ENCODE data around the gene HOXD11. TPM values are rescaled to one million over a fixed set of nuclear protein-coding genes. Genes with fewer than 3 reads are reported as not detected.

HOXD11 gene
- total RNA-seq, 2 donors from 2014 or later, result 0.25 to 1.6 TPM

DNA sequence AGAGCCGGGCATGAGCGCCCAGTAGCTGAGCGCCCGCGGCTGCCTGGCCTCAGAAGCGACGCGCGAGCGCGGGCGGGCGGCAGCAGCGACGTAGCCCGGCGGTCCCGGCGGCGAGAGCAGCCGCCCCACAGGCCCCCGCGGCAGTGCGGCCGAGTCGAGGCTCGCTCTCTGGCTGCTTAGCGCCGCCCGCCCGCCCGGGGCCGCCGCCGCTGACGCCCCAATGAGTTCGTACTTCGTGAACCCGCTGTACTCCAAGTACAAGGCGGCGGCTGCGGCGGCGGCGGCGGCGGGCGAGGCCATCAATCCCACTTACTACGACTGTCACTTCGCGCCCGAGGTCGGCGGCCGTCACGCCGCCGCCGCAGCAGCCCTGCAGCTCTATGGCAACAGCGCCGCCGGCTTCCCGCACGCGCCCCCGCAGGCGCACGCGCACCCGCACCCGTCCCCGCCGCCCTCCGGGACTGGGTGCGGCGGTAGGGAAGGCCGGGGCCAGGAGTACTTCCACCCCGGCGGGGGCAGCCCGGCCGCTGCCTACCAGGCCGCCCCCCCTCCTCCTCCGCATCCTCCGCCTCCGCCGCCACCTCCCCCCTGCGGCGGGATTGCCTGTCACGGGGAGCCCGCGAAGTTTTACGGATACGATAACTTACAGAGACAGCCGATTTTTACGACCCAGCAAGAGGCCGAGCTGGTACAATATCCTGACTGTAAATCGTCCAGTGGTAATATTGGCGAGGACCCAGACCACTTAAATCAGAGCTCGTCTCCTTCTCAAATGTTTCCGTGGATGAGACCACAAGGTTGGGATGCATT, 23.3 kb downstream of the HOXD11 start:
- no peaks in the 10 kb centered on the region for H3K9me3 ChIP-seq
- H3K9ac ChIP-seq (ENCODE audit: low read depth in 2 of 2, low read length in 2 of 2), result peak overlapping the region; percentile 63 to 70

DNA sequence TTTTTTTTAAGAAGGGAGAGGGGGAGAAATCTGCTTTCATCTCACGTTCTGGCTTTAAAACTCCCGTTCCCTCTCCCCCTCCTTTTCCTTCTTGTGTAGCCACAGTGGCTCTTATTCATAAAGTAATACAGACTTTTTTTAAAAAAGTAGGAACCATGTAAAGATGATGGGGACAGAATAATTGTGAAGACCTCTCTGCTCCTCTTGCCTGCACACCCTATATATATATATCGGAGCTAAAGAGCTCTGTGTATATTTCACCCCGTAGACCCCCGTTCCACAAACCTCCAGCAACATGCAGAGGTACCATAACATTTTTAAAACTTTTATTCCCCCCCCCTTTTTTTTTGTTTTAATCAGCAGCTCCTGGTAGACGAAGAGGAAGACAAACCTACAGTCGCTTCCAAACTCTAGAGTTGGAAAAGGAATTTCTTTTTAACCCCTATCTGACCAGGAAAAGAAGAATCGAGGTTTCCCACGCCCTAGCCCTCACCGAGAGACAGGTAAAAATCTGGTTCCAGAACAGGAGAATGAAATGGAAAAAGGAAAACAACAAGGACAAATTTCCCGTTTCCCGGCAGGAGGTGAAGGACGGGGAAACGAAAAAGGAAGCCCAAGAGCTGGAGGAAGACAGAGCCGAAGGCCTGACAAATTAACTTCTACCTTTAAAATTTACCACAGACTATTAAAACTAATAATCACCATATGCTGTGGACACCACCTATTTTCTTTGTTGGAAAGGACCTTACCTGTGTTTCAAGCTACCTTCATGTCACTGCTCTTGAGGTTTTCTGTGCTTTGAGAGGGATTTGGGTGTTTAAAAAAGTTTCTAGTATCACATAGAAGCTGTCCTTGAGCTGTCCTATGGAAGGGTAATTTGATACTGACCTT, 24.1 kb downstream of the HOXD11 start:
- Histone ChIP-seq H3K27ac (peak overlapping the region; percentile 75), H3K4me3 (peak overlapping the region; percentile 41), H3K9me3 (no peaks in the 10 kb centered on the region), H3K9ac (ENCODE audit: low read depth in 2 of 2, low read length in 2 of 2) (peak overlapping the region; percentile 36 to 63), H3K4me1 (no peaks in the 10 kb centered on the region), H3K27me3 (peaks cover 29% of the 10 kb centered on the region), H3K36me3 (no peaks in the 10 kb centered on the region)
- intact Hi-C loops (cut with DNase I), result no loop called here
- TF ChIP-seq, protein P1, sequence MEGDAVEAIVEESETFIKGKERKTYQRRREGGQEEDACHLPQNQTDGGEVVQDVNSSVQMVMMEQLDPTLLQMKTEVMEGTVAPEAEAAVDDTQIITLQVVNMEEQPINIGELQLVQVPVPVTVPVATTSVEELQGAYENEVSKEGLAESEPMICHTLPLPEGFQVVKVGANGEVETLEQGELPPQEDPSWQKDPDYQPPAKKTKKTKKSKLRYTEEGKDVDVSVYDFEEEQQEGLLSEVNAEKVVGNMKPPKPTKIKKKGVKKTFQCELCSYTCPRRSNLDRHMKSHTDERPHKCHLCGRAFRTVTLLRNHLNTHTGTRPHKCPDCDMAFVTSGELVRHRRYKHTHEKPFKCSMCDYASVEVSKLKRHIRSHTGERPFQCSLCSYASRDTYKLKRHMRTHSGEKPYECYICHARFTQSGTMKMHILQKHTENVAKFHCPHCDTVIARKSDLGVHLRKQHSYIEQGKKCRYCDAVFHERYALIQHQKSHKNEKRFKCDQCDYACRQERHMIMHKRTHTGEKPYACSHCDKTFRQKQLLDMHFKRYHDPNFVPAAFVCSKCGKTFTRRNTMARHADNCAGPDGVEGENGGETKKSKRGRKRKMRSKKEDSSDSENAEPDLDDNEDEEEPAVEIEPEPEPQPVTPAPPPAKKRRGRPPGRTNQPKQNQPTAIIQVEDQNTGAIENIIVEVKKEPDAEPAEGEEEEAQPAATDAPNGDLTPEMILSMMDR (IDR thresholded peaks at IDR 0.05), result no peak
- no peak for DNase-seq

More for the DNA sequence above, 23.3 kb downstream of the HOXD11 start:
- DNase-seq, result no peak
- TF ChIP-seq, protein P1 (IDR thresholded peaks at IDR 0.05), result no peak
- intact Hi-C loops (cut with DNase I), result no loop called here
- Histone ChIP-seq H3K4me1 (no peaks in the 10 kb centered on the region), H3K36me3 (no peaks in the 10 kb centered on the region), H3K4me3 (peak overlapping the region; percentile 41), H3K27ac (peak overlapping the region; percentile 75), H3K27me3 (peaks cover 33% of the 10 kb centered on the region)

DNA sequence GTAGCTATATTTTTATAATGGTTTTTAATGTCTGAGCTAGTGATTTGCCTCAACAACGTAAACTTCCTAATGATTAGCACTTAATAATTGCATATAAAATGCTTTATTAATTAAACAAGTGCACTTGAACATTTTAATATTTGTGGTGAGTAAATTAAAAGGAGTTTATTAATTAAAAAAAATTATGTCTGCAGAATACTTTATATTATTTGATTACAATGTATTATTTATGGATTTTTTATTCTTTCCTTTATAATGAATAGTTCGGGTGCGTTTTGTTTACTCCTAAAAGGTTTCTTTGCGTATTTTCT, 24.7 kb downstream of the HOXD11 start:
- Histone ChIP-seq H3K27ac (no peak overlapping the region), H3K27me3 (peaks cover 28% of the 10 kb centered on the region), H3K9ac (ENCODE audit: low read depth in 2 of 2, low read length in 2 of 2) (peak overlapping the region in 1 of 2 donors; percentile 63), H3K36me3 (no peaks in the 10 kb centered on the region), H3K4me1 (no peaks in the 10 kb centered on the region), H3K9me3 (no peaks in the 10 kb centered on the region), H3K4me3 (no peak overlapping the region)
- DNase-seq, result no peak
- intact Hi-C loops (cut with DNase I), result no loop called here
- TF ChIP-seq, protein P1 (IDR thresholded peaks at IDR 0.05), result no peak

DNA sequence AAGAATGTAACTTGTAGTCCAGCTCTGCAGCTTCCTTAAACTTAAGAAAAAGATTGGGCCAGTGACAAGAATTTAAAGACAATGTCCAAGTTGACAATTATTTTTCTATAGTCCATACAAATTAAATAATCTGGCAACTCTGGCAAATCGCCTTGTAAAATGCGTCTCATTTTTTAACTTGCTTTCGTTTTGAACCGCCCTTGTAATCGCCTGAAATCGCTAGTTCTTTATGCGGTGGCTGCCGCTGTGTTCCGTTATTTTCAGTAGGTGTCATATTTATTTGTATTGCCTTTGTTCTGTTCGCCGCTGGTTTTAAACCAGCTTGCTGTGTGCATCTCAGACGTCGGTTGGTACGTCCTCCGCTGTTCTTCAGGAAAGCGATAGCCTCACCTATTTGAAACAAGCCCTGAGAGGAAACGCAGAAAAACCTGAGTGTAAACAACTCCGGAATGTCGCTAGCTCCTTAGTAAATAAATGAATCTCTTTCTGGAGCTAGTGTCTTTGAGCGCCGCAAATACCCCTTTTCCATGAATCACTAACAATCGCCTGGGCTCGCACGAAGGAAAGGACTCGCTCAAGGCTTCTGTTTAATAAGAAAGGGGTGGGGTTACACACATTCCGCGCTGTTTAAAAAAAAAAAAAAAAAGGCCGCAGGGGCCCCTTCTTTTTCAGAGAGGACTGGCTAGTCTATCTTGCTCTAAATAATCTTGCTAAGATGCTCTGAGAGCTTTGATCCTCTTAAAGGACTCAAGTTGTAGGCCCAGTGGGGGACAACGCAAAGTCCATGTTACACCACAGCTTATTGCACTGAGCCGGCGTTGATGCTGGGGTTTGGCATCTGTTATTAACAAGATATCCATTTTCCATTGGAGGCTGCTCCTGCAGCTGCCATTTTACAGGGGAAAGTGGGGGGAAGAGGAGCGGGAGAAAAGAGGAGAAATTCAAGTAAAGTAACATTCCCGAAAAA, 25.4 kb downstream of the HOXD11 start:
- H3K9me3 ChIP-seq, result no peaks in the 10 kb centered on the region
- no peak overlapping the region for H3K9ac ChIP-seq (ENCODE audit: low read depth in 2 of 2, low read length in 2 of 2)
- no peaks in the 10 kb centered on the region for H3K36me3 ChIP-seq
- peaks cover 29% of the 10 kb centered on the region for H3K27me3 ChIP-seq
- no peak overlapping the region for H3K4me3 ChIP-seq
- H3K27ac ChIP-seq, result no peak overlapping the region
- TF ChIP-seq, protein P1 (IDR thresholded peaks at IDR 0.05), result no peak
- intact Hi-C loops (cut with DNase I), result no loop called here
- no peaks in the 10 kb centered on the region for H3K4me1 ChIP-seq
- no peak for DNase-seq

DNA sequence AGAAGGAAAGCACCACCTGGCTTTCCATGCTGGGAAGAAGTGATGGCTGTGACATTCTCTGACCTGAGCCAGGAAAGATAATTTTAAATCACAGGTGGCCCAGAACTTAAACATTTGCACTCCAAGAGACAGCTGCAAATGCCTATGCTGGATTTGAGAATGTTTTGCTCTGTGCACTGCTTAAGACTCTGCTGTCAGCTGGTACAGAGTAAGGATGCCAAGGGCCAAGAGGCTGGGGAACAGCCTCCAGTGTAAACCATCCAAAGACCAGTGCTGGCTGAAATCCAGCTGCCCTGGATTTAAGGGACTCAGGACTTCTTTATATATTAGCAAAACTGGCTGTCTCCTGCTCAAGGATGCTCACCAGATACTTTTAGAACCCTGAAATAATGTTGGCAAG, 26.3 kb downstream of the HOXD11 start:
- Histone ChIP-seq H3K9me3 (no peaks in the 10 kb centered on the region), H3K27me3 (peaks cover 23% of the 10 kb centered on the region), H3K9ac (ENCODE audit: low read depth in 2 of 2, low read length in 2 of 2) (peak overlapping the region in 1 of 2 donors; percentile 1), H3K4me3 (no peak overlapping the region), H3K27ac (no peak overlapping the region), H3K36me3 (no peaks in the 10 kb centered on the region), H3K4me1 (no peaks in the 10 kb centered on the region)
- DNase-seq, result no peak
- TF ChIP-seq, protein P1 (IDR thresholded peaks at IDR 0.05), result no peak
- intact Hi-C loops (cut with DNase I), result no loop called here

Measured in colonic mucosa (tissue), 4 donors.